ENCODE data around the gene ZNF148.

The ZNF148 gene

GRCh38 chr3:125257536-125257935 is 117.6 kb downstream of the ZNF148 start:
- H3K27ac ChIP-seq (ENCODE audit: extremely low read depth, low read depth, low read length) = no peak overlapping the region
- CTCF ChIA-PET = no interaction called here
- H3K4me1 ChIP-seq (ENCODE audit: control insufficient read depth, insufficient read depth, low read length) = no peaks in the 10 kb centered on the region
- no peaks in the 10 kb centered on the region for H3K9me3 ChIP-seq (ENCODE audit: control insufficient read depth, insufficient read depth, low read depth, low read length)
- H3K36me3 ChIP-seq (ENCODE audit: control insufficient read depth in 2 of 2, insufficient read depth in 1 of 2, low read length in 2 of 2) = peaks cover 0 to 5% of the 10 kb centered on the region in 2 experiments; a peak in 1 of 3 replicates
- no peak for TF ChIP-seq ZNF449 (tag by site-specific recombination; IDR thresholded peaks at IDR 0.05)
- no peak for TF ChIP-seq ZFP69B (tag by site-specific recombination; IDR thresholded peaks at IDR 0.05)
- no peak for TF ChIP-seq ZNF544 (tag by site-specific recombination; IDR thresholded peaks at IDR 0.05)
- no peak for TF ChIP-seq ZNF146 (tag by site-specific recombination; IDR thresholded peaks at IDR 0.05)
- TF ChIP-seq ZNF140 (tag by site-specific recombination; IDR thresholded peaks at IDR 0.05) = no peak
- TF ChIP-seq ZNF837 (tag by site-specific recombination; IDR thresholded peaks at IDR 0.05) = no peak
- no peak for TF ChIP-seq ZNF221 (tag by site-specific recombination; IDR thresholded peaks at IDR 0.05; ENCODE audit: borderline replicate concordance)
- no peak for TF ChIP-seq ZNF18 (tag by site-specific recombination; IDR thresholded peaks at IDR 0.05)
- POLR2A ChIA-PET = no interaction called here
- H3K4me3 ChIP-seq (ENCODE audit: low read depth, low read length) = no peak overlapping the region

- CTCF ChIA-PET = no interaction called here
- Histone ChIP-seq H3K4me3 (ENCODE audit: low read depth, low read length) (no peak overlapping the region), H3K36me3 (ENCODE audit: control insufficient read depth in 2 of 2, insufficient read depth in 1 of 2, low read length in 2 of 2) (peaks cover 0 to 5% of the 10 kb centered on the region in 2 experiments; a peak in 1 of 3 replicates), H3K27ac (ENCODE audit: extremely low read depth, low read depth, low read length) (no peak overlapping the region), H3K4me1 (ENCODE audit: control insufficient read depth, insufficient read depth, low read length) (no peaks in the 10 kb centered on the region), H3K9me3 (ENCODE audit: control insufficient read depth, insufficient read depth, low read depth, low read length) (no peaks in the 10 kb centered on the region)
- POLR2A ChIA-PET = no interaction called here
- TF ChIP-seq ZNF623 (tag by site-specific recombination; IDR thresholded peaks at IDR 0.05) = no peak
- TF ChIP-seq BCL11A (tag by site-specific recombination; IDR thresholded peaks at IDR 0.05; ENCODE audit: low read depth) = no peak
- TF ChIP-seq ZXDB (tag by site-specific recombination; IDR thresholded peaks at IDR 0.05) = no peak
- no peak for TF ChIP-seq ZNF830 (tag by site-specific recombination; IDR thresholded peaks at IDR 0.05; ENCODE audit: low read depth)
- no peak for TF ChIP-seq ZNF335 (tag by site-specific recombination; conservative IDR thresholded peaks at IDR 0.05)
- TF ChIP-seq ZNF248 (tag by site-specific recombination; IDR thresholded peaks at IDR 0.05) = no peak
- TF ChIP-seq ZBTB44 (tag by site-specific recombination; IDR thresholded peaks at IDR 0.05) = no peak
Measured at GRCh38 chr3:125256675-125257074, 118.5 kb downstream of the ZNF148 start.

- H3K36me3 ChIP-seq (ENCODE audit: control insufficient read depth in 2 of 2, insufficient read depth in 1 of 2, low read length in 2 of 2) = peaks cover 0 to 4% of the 10 kb centered on the region in 2 experiments; a peak in 1 of 3 replicates
- ChIA-PET POLR2A (no interaction called here), CTCF (no interaction called here)
- no peaks in the 10 kb centered on the region for H3K4me1 ChIP-seq (ENCODE audit: control insufficient read depth, insufficient read depth, low read length)
- H3K27ac ChIP-seq (ENCODE audit: extremely low read depth, low read depth, low read length) = no peak overlapping the region
- no peak overlapping the region for H3K4me3 ChIP-seq (ENCODE audit: low read depth, low read length)
- H3K9me3 ChIP-seq (ENCODE audit: control insufficient read depth, insufficient read depth, low read depth, low read length) = no peaks in the 10 kb centered on the region
- TF ChIP-seq ZNF521 (tag by site-specific recombination; IDR thresholded peaks at IDR 0.05) (no peak), ZNF114 (tag by site-specific recombination; IDR thresholded peaks at IDR 0.05) (no peak), PRDM6 (tag by site-specific recombination; IDR thresholded peaks at IDR 0.05) (peak; percentile 12; the same call in 1 of the 2 replicates), ZNF488 (tag by site-specific recombination; IDR thresholded peaks at IDR 0.05) (no peak)
Measured at GRCh38 chr3:125250973-125251372, 124.2 kb downstream of the ZNF148 start.

Data from HEK293 (cell line).